ENCODE data around the gene FGD5. TPM values are rescaled to one million over a fixed set of nuclear protein-coding genes. Genes with fewer than 3 reads are reported as not detected.

FGD5 gene
- total and polyA plus RNA-seq, 8 donors: 25.4 to 49.4 (median 41.7) TPM

- intact Hi-C loops (cut with DNase I): no loop called here
- Histone ChIP-seq H3K36me3 (no peaks in the 10 kb centered on the region), H3K27ac (no peak overlapping the region), H3K9me3 (peaks cover 0 to 3% of the 10 kb centered on the region in 2 donors), H3K27me3 (no peaks in the 10 kb centered on the region), H3K4me1 (no peaks in the 10 kb centered on the region), H3K4me3 (no peak overlapping the region)
- TF ChIP-seq CTCF (IDR thresholded peaks at IDR 0.05): no peak
- DNase-seq: peak in 2 of 4 donors; percentile 24 to 46
- ATAC-seq: no peak
Observed at GRCh38 chr3:14784087-14784681, 34.6 kb upstream of the FGD5 start.

GRCh38 chr3:14785207-14786155, 33.3 kb upstream of the FGD5 start:
- DNase-seq (peak in 1 of 4 donors; percentile 14), ATAC-seq (no peak)
- no peak for TF ChIP-seq CTCF (IDR thresholded peaks at IDR 0.05)
- Histone ChIP-seq H3K9me3 (no peaks in the 10 kb centered on the region), H3K4me1 (no peaks in the 10 kb centered on the region), H3K27me3 (no peaks in the 10 kb centered on the region), H3K27ac (no peak overlapping the region), H3K36me3 (no peaks in the 10 kb centered on the region), H3K4me3 (no peak overlapping the region)
- intact Hi-C loops (cut with DNase I): no loop called here

- DNase-seq (no peak), ATAC-seq (no peak)
- no peak overlapping the region for H3K4me3 ChIP-seq
- H3K27ac ChIP-seq: no peak overlapping the region
- TF ChIP-seq CTCF (IDR thresholded peaks at IDR 0.05): no peak
- no peaks in the 10 kb centered on the region for H3K4me1 ChIP-seq
- no peaks in the 10 kb centered on the region for H3K9me3 ChIP-seq
- intact Hi-C loops (cut with DNase I): no loop called here
- no peaks in the 10 kb centered on the region for H3K36me3 ChIP-seq
- H3K27me3 ChIP-seq: no peaks in the 10 kb centered on the region
Observed at GRCh38 chr3:14786369-14786768, 32.4 kb upstream of the FGD5 start.

- no peak for TF ChIP-seq CTCF (IDR thresholded peaks at IDR 0.05)
- Histone ChIP-seq H3K36me3 (no peaks in the 10 kb centered on the region), H3K27me3 (no peaks in the 10 kb centered on the region), H3K4me1 (peaks cover 0 to 2% of the 10 kb centered on the region in 2 donors), H3K27ac (no peak overlapping the region), H3K9me3 (no peaks in the 10 kb centered on the region), H3K4me3 (no peak overlapping the region)
- no peak for ATAC-seq
- no peak for DNase-seq
- intact Hi-C loops (cut with DNase I): no loop called here
Observed at GRCh38 chr3:14787630-14788029, 31.1 kb upstream of the FGD5 start.

GRCh38 chr3:14788644-14789043, 30.1 kb upstream of the FGD5 start:
- H3K4me1 ChIP-seq: peaks cover 0 to 4% of the 10 kb centered on the region in 2 donors
- no peak for TF ChIP-seq CTCF (IDR thresholded peaks at IDR 0.05)

More at GRCh38 chr3:14788644-14789043, 30.1 kb upstream of the FGD5 start:
- Histone ChIP-seq H3K27me3 (no peaks in the 10 kb centered on the region), H3K9me3 (no peaks in the 10 kb centered on the region), H3K27ac (no peak overlapping the region), H3K36me3 (no peaks in the 10 kb centered on the region), H3K4me3 (no peak overlapping the region)
- intact Hi-C loops (cut with DNase I): no loop called here
- peak in 1 of 4 donors; percentile 22 for DNase-seq
- ATAC-seq: no peak
